Astrocyte (in vitro differentiated cells and primary cell): Measurements from ENCODE around the gene RRAGC. TPM values are rescaled to one million over a fixed set of nuclear protein-coding genes. Genes with fewer than 3 reads are reported as not detected.
"Not testable (repeated sequence)": the region's sequence is repeated elsewhere in the genome, so short reads cannot be mapped to it uniquely, and the experiment has no call there.

Experiments used
- DNase-seq: peaks from one replicate; pipeline ENCODE4 v3.0.0-alpha.2; 2010; ENCODE audit warnings: low read depth
- FAIRE-seq: peaks from 2 replicates; lab custom pipeline; 2011; peaks lifted over from hg19 to GRCh38; lab: Jason Lieb, UNC
- H2AFZ ChIP-seq: 2 replicates; pipeline ENCODE4 v1.6.0; 2012; ENCODE audit warnings: low read depth, low read length, inconsistent platforms
- H3K27ac ChIP-seq: 2 replicates; pipeline ENCODE4 v1.5.1; 2011; ENCODE audit warnings: low read depth, low read length, inconsistent platforms
- H3K27me3 ChIP-seq: 2 replicates; pipeline ENCODE4 v1.6.0; 2011; ENCODE audit warnings: low read length, inconsistent platforms; ENCODE audit not compliant: insufficient read depth
- H3K36me3 ChIP-seq: 2 replicates; pipeline ENCODE4 v1.5.1; 2011; ENCODE audit warnings: low read length, inconsistent platforms; ENCODE audit not compliant: insufficient read depth
- H3K4me1 ChIP-seq: 2 replicates; pipeline ENCODE4 v1.5.1; 2011; ENCODE audit warnings: low read length, inconsistent platforms; ENCODE audit not compliant: insufficient read depth
- H3K4me2 ChIP-seq: 2 replicates; pipeline ENCODE4 v1.6.0; 2012; ENCODE audit warnings: low read length, inconsistent platforms
- H3K4me3 ChIP-seq: 2 replicates; pipeline ENCODE4 v1.5.1; 2011; ENCODE audit warnings: low read depth, mild to moderate bottlenecking, low read length, inconsistent platforms; ENCODE audit not compliant: insufficient read depth
- H3K79me2 ChIP-seq: 2 replicates; pipeline ENCODE4 v1.6.0; 2012; ENCODE audit warnings: mild to moderate bottlenecking, low read length, inconsistent platforms; ENCODE audit not compliant: insufficient read depth
- H3K9ac ChIP-seq: 2 replicates; pipeline ENCODE4 v1.6.0; 2012; ENCODE audit warnings: mild to moderate bottlenecking, low read length, inconsistent platforms
- H3K9me3 ChIP-seq: 2 replicates; pipeline ENCODE4 v1.5.1; 2012; ENCODE audit warnings: low read depth, mild to moderate bottlenecking, low read length, inconsistent platforms; ENCODE audit not compliant: insufficient read depth
- H4K20me1 ChIP-seq: 2 replicates; pipeline ENCODE4 v1.6.0; 2012; ENCODE audit warnings: low read length, inconsistent platforms; ENCODE audit not compliant: insufficient read depth
- H3K27ac Mint-ChIP-seq: one replicate; pipeline ENCODE4 v1.8.0; 2021; ENCODE audit warnings: mild to moderate bottlenecking, mixed read lengths; ENCODE audit not compliant: unreplicated experiment
- H3K27me3 Mint-ChIP-seq: one replicate; pipeline ENCODE4 v1.8.0; 2021; ENCODE audit warnings: low read depth, mixed read lengths; ENCODE audit not compliant: unreplicated experiment
- H3K36me3 Mint-ChIP-seq: one replicate; pipeline ENCODE4 v1.8.0; 2021; ENCODE audit warnings: low read depth, mixed read lengths; ENCODE audit not compliant: unreplicated experiment
- H3K4me1 Mint-ChIP-seq: one replicate; pipeline ENCODE4 v1.8.0; 2021; ENCODE audit warnings: low read depth, mixed read lengths; ENCODE audit not compliant: unreplicated experiment
- H3K4me3 Mint-ChIP-seq: one replicate; pipeline ENCODE4 v1.8.0; 2021; ENCODE audit warnings: mild to moderate bottlenecking, moderate library complexity, mixed read lengths; ENCODE audit not compliant: unreplicated experiment
- H3K9me3 Mint-ChIP-seq: one replicate; pipeline ENCODE4 v1.8.0; 2021; ENCODE audit warnings: mild to moderate bottlenecking, mixed read lengths; ENCODE audit not compliant: unreplicated experiment
- EZH2 ChIP-seq: IDR thresholded peaks from 2 replicates; pipeline ENCODE4 v1.6.1; 2012; ENCODE audit warnings: mild to moderate bottlenecking, low read length, inconsistent platforms; ENCODE audit not compliant: insufficient read depth
- total RNA-seq: library from RNA; stranded (reverse); gene quantifications from 2 replicates; pipeline ENCODE4 v1.2.1, GENCODE V29; 2021
- TF ChIP-seq, protein P1 (sequence below): IDR thresholded peaks from 2 replicates; pipeline ENCODE4 v1.5.1; 2011; ENCODE audit warnings: low read depth, mild to moderate bottlenecking, inconsistent platforms, low read length, moderate library complexity; ENCODE audit not compliant: insufficient read depth

Gene RRAGC
- total RNA-seq, 1 donor from 2014 or later, result 37.3 TPM

DNA sequence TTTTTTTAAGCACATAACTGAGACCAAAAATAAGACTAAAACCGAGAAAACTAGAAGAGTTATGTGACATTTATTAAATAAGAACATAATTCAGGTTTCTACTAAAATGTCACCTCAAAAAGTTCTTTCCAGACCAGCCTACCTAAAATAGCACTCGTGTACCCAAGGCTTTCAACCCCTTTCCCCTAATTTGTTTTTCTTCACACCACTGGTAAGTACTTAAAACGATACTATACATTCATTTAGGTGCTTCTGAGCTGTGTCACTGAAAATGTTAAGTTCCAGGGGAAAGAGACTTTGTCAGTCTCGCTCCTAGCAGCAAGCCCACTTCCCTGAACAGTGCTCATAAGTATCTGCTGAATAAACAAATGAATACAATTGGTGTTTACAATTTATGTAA lies 6.8 kb downstream of the RRAGC start:
- Mint-ChIP-seq H3K27me3 (no peaks in the 10 kb centered on the region), H3K4me1 (peaks cover 2% of the 10 kb centered on the region), H3K4me3 (no peak overlapping the region), H3K27ac (no peak overlapping the region), H3K9me3 (no peaks in the 10 kb centered on the region), H3K36me3 (peaks cover 12% of the 10 kb centered on the region)
- Histone ChIP-seq H3K36me3 (peaks cover 13% of the 10 kb centered on the region), H2AFZ (no peak overlapping the region), H3K4me3 (no peak overlapping the region), H3K27ac (no peak overlapping the region), H3K4me1 (no peaks in the 10 kb centered on the region), H3K9me3 (no peaks in the 10 kb centered on the region), H3K9ac (no peak overlapping the region), H4K20me1 (peaks cover 10% of the 10 kb centered on the region), H3K4me2 (no peak overlapping the region), H3K79me2 (peaks cover 11% of the 10 kb centered on the region), H3K27me3 (no peaks in the 10 kb centered on the region)
- TF ChIP-seq, protein P1, sequence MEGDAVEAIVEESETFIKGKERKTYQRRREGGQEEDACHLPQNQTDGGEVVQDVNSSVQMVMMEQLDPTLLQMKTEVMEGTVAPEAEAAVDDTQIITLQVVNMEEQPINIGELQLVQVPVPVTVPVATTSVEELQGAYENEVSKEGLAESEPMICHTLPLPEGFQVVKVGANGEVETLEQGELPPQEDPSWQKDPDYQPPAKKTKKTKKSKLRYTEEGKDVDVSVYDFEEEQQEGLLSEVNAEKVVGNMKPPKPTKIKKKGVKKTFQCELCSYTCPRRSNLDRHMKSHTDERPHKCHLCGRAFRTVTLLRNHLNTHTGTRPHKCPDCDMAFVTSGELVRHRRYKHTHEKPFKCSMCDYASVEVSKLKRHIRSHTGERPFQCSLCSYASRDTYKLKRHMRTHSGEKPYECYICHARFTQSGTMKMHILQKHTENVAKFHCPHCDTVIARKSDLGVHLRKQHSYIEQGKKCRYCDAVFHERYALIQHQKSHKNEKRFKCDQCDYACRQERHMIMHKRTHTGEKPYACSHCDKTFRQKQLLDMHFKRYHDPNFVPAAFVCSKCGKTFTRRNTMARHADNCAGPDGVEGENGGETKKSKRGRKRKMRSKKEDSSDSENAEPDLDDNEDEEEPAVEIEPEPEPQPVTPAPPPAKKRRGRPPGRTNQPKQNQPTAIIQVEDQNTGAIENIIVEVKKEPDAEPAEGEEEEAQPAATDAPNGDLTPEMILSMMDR, result no peak
- no peak for TF ChIP-seq EZH2
- no peak for DNase-seq
- no peak for FAIRE-seq

DNA sequence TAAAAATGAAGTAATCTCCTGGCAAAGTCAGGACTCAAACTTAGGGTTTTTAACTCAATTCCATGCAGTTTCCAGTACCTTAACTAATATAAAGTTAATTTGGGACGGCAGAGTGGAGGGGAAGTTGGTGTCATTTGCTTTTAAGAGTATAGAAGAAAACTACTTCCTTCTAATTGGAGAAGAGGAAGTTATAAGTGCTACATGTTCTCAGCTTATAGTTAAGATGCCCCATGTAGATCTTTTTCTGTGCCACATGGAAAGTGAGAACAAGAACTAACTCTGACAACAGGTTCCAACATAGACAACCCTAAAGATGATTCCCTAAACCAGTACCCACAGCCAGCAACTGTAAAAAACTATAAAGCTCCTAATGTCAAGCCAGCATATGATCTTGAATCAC lies 11.5 kb downstream of the RRAGC start:
- no peak overlapping the region for H3K27ac ChIP-seq
- Mint-ChIP-seq H3K4me3 (no peak overlapping the region), H3K9me3 (no peaks in the 10 kb centered on the region), H3K27me3 (no peaks in the 10 kb centered on the region), H3K27ac (no peak overlapping the region), H3K4me1 (no peaks in the 10 kb centered on the region), H3K36me3 (peaks cover 11% of the 10 kb centered on the region)
- H3K4me2 ChIP-seq, result no peak overlapping the region
- H3K9me3 ChIP-seq, result no peaks in the 10 kb centered on the region
- no peaks in the 10 kb centered on the region for H3K27me3 ChIP-seq
- H3K4me1 ChIP-seq, result no peaks in the 10 kb centered on the region
- no peak overlapping the region for H3K9ac ChIP-seq
- H3K36me3 ChIP-seq, result peaks cover 19% of the 10 kb centered on the region
- H3K79me2 ChIP-seq, result no peaks in the 10 kb centered on the region
- H4K20me1 ChIP-seq, result peaks cover 11% of the 10 kb centered on the region
- FAIRE-seq (no peak), DNase-seq (no peak)
- H2AFZ ChIP-seq, result no peak overlapping the region
- no peak for TF ChIP-seq EZH2
- TF ChIP-seq, protein P1, result no peak
- H3K4me3 ChIP-seq, result no peak overlapping the region

DNA sequence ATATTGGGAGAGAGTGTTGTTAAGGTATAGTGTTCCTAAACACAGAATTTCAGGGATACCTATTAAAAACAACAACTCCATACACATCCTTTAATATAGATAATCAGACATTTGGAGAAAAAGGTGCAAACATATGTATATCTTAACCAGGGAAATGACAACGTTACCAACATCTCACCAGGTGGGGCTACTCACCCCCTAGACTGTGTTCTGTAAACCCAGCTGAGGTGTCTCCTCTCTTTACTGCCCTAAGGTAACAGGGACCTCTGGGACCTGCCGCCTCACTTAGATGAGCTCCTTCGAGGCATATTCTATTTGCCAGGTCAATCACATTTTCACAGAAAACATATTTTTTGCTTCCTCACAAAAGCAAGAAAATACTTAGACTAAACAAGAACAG lies 13.4 kb downstream of the RRAGC start:
- no peak for TF ChIP-seq EZH2
- TF ChIP-seq, protein P1, result no peak
- FAIRE-seq (no peak), DNase-seq (no peak)
- H3K9me3 ChIP-seq, result no peaks in the 10 kb centered on the region
- H3K27me3 Mint-ChIP-seq, result no peaks in the 10 kb centered on the region
- peaks cover 10% of the 10 kb centered on the region for H3K36me3 Mint-ChIP-seq
- H3K27ac ChIP-seq, result no peak overlapping the region
- no peak overlapping the region for H3K27ac Mint-ChIP-seq
- no peaks in the 10 kb centered on the region for H3K27me3 ChIP-seq
- H3K4me1 ChIP-seq, result no peaks in the 10 kb centered on the region
- H3K4me3 Mint-ChIP-seq, result no peak overlapping the region
- H3K36me3 ChIP-seq, result peaks cover 13% of the 10 kb centered on the region
- H3K9me3 Mint-ChIP-seq, result no peaks in the 10 kb centered on the region
- H3K9ac ChIP-seq, result no peak overlapping the region
- H3K4me3 ChIP-seq, result no peak overlapping the region
- no peaks in the 10 kb centered on the region for H3K79me2 ChIP-seq
- no peak overlapping the region for H2AFZ ChIP-seq
- no peaks in the 10 kb centered on the region for H3K4me1 Mint-ChIP-seq
- H4K20me1 ChIP-seq, result peaks cover 11% of the 10 kb centered on the region
- no peak overlapping the region for H3K4me2 ChIP-seq

DNA sequence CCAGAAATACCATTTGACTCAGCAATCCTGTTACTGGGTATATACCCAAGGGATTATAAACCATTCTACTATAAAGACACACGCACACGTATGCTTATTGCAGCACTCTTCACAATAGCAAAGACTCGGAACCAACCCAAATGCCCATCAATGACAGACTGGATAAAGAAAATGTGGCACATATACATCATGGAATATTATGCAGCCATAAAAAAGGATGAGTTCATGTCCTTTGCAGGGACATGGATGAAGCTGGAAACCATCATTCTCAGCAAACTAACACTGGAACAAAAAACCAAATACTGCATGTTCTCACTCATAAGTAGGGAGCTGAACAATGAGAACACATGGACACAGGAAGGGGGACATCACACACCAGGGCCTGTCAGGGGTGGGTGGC lies 14.5 kb downstream of the RRAGC start:
- H3K4me3 Mint-ChIP-seq, H3K4me2 ChIP-seq, H3K9ac ChIP-seq, H3K4me1 Mint-ChIP-seq, H2AFZ ChIP-seq, H3K27ac ChIP-seq, H3K9me3 ChIP-seq, H3K36me3 Mint-ChIP-seq, H3K79me2 ChIP-seq, H3K4me1 ChIP-seq, DNase-seq, H3K9me3 Mint-ChIP-seq, FAIRE-seq, H3K4me3 ChIP-seq, H3K27ac Mint-ChIP-seq, H3K27me3 ChIP-seq, H3K27me3 Mint-ChIP-seq: not testable (repeated sequence)
- H3K36me3 ChIP-seq, result peaks cover 16% of the 10 kb centered on the region
- peaks cover 19% of the 10 kb centered on the region for H4K20me1 ChIP-seq
